ENCODE measurements around the gene LRRC32. TPM values are rescaled to one million over a fixed set of nuclear protein-coding genes. Genes with fewer than 3 reads are reported as not detected.

The LRRC32 gene
- total and polyA plus RNA-seq, 2 experiments from 2014 or later, result 0.42 to 0.58 TPM

DNA sequence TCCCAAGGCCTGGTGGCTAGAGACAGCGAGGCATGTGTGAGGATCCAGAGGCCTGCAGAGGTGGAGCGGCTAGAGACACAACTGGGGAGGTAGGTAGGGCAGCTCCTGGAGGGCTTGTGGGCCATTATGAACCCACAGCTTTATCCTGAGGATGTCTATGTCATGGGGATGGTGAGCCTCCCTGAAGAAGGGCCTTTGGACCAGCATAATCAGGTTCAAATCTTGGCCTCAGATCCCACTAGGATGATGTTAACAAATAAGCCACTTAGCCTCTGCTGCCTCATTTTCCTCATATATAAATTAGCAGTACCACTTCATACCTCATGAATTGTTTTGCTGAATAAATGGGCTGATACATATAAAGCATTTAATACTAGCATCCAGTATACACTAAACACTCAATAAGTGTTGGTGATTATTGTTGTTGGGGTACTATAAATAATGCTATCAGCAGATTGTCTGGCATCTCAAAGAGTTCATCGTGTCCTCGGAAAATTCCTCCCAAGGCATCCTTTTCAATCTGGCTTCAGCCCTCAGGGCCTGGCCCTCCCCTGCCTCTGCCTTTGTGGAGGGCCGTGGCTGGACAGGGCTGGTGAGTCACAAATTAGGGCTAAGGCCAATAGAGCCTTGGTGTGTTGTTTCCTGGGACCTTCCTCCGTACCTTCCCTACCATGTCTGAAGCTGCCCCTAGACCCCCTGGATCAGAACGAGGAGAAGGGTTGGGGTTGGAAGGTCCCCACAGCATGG, 30.9 kb upstream of the LRRC32 start:
- H3K36me3 Mint-ChIP-seq (ENCODE audit: low read depth), result peaks cover 18% of the 10 kb centered on the region
- Histone ChIP-seq H3K9me2 (ENCODE audit: insufficient read depth) (peaks cover 12% of the 10 kb centered on the region), H3K27ac (ENCODE audit: low read depth) (no peak overlapping the region), H3K27me3 (ENCODE audit: insufficient read depth) (no peaks in the 10 kb centered on the region), H2AFZ (no peak overlapping the region), H4K20me1 (replicated peaks; ENCODE audit: insufficient read depth) (no peaks in the 10 kb centered on the region), H3K4me2 (no peak overlapping the region), H3F3A (replicated peaks; ENCODE audit: low read depth) (0 out of 2 replicates have a peak, but pooled peaks cover 4% of the 10 kb centered on the region), H3K4me1 (ENCODE audit: insufficient read depth) (peaks cover 25% of the 10 kb centered on the region), H3K4me3 (no peak overlapping the region), H3K36me3 (ENCODE audit: insufficient read depth) (no peaks in the 10 kb centered on the region), H3K79me2 (replicated peaks; ENCODE audit: insufficient read depth) (no peaks in the 10 kb centered on the region)
- ATAC-seq (no peak), DNase-seq (ENCODE audit: low spot score) (no peak)
- no peak for TF ChIP-seq CREB1 (CRISPR knock-in tag; IDR thresholded peaks at IDR 0.05; ENCODE audit: low read depth)
- H3K27me3 Mint-ChIP-seq (ENCODE audit: insufficient read depth, low read depth, poor library complexity), result peaks cover 13% of the 10 kb centered on the region
- H3K27ac Mint-ChIP-seq, result peak overlapping the region; percentile 63
- peaks cover 35% of the 10 kb centered on the region for H3K4me1 Mint-ChIP-seq
- no peak overlapping the region for H3K4me3 Mint-ChIP-seq
- peaks cover 23% of the 10 kb centered on the region for H3K9me3 Mint-ChIP-seq

DNA sequence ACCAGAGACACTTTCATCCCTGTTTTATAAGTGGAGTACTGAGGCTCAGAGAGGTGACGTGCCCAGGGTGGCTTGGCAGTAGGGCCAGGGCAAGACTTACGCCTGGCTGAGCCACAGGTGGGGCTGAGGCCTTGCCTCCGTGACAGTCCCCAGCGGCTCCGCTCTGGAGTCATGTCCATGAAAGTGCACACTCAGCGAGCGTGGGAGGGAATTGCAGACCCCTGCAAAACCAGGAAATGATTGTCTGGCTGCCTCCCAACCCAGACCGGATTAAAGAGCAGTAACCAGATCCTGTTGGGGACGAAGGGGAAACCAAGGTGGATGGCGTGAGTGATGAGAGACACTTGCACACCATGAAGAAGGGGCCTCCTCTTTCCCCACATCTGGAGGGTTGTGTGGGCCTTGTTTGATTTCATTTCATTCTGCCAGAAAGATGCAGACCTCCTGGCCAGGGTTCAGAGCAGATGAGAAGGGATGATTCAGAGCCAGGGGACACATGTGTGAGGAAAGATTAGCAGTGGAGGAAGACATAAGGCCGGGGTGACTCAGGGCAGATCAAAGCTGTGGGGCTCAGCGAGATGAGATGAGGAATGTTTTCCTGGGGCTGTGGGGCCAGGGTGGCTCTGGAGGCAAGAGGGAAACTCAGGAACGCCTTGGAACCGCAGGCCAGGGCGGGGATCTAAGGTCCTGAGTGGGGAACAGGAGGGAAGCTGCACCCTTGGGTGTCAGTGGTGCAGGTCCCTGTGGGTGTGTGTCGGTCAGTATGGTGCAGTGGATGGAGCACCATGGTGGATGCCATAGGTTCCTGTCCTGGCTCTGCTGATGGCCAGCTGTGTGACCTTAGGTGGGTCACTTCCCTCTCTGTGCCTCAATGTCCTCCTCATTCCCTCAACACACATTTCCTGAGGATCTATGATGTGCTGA, 29.9 kb upstream of the LRRC32 start:
- no peak for ATAC-seq
- Histone ChIP-seq H3K4me3 (no peak overlapping the region), H2AFZ (no peak overlapping the region), H3K27ac (ENCODE audit: low read depth) (no peak overlapping the region), H3K27me3 (ENCODE audit: insufficient read depth) (no peaks in the 10 kb centered on the region), H3K79me2 (replicated peaks; ENCODE audit: insufficient read depth) (no peaks in the 10 kb centered on the region), H3K4me2 (no peak overlapping the region), H3K9me2 (ENCODE audit: insufficient read depth) (peaks cover 12% of the 10 kb centered on the region), H3F3A (replicated peaks; ENCODE audit: low read depth) (0 out of 2 replicates have a peak, but pooled peaks cover 4% of the 10 kb centered on the region), H3K4me1 (ENCODE audit: insufficient read depth) (peaks cover 25% of the 10 kb centered on the region), H3K36me3 (ENCODE audit: insufficient read depth) (no peaks in the 10 kb centered on the region), H4K20me1 (replicated peaks; ENCODE audit: insufficient read depth) (no peaks in the 10 kb centered on the region)
- Mint-ChIP-seq H3K4me3 (no peak overlapping the region), H3K4me1 (peaks cover 35% of the 10 kb centered on the region), H3K9me3 (peaks cover 13% of the 10 kb centered on the region), H3K27ac (peak overlapping the region; percentile 81; the same call in 1 of the 2 replicates), H3K36me3 (ENCODE audit: low read depth) (peaks cover 9% of the 10 kb centered on the region; the same call in 2 of the 3 replicates), H3K27me3 (ENCODE audit: insufficient read depth, low read depth, poor library complexity) (peaks cover 13% of the 10 kb centered on the region)
- DNase-seq (ENCODE audit: low spot score), result no peak
- no peak for TF ChIP-seq STAT1 (IDR thresholded peaks at IDR 0.05; ENCODE audit: unreplicated experiment)
- no peak for TF ChIP-seq POLR2AphosphoS5 (IDR thresholded peaks at IDR 0.05; ENCODE audit: low read depth)
- no peak for TF ChIP-seq ZNF331 (CRISPR knock-in tag; IDR thresholded peaks at IDR 0.05; ENCODE audit: low read depth)
- no peak for TF ChIP-seq ZNF114 (CRISPR knock-in tag; IDR thresholded peaks at IDR 0.05)
- TF ChIP-seq, protein P1, sequence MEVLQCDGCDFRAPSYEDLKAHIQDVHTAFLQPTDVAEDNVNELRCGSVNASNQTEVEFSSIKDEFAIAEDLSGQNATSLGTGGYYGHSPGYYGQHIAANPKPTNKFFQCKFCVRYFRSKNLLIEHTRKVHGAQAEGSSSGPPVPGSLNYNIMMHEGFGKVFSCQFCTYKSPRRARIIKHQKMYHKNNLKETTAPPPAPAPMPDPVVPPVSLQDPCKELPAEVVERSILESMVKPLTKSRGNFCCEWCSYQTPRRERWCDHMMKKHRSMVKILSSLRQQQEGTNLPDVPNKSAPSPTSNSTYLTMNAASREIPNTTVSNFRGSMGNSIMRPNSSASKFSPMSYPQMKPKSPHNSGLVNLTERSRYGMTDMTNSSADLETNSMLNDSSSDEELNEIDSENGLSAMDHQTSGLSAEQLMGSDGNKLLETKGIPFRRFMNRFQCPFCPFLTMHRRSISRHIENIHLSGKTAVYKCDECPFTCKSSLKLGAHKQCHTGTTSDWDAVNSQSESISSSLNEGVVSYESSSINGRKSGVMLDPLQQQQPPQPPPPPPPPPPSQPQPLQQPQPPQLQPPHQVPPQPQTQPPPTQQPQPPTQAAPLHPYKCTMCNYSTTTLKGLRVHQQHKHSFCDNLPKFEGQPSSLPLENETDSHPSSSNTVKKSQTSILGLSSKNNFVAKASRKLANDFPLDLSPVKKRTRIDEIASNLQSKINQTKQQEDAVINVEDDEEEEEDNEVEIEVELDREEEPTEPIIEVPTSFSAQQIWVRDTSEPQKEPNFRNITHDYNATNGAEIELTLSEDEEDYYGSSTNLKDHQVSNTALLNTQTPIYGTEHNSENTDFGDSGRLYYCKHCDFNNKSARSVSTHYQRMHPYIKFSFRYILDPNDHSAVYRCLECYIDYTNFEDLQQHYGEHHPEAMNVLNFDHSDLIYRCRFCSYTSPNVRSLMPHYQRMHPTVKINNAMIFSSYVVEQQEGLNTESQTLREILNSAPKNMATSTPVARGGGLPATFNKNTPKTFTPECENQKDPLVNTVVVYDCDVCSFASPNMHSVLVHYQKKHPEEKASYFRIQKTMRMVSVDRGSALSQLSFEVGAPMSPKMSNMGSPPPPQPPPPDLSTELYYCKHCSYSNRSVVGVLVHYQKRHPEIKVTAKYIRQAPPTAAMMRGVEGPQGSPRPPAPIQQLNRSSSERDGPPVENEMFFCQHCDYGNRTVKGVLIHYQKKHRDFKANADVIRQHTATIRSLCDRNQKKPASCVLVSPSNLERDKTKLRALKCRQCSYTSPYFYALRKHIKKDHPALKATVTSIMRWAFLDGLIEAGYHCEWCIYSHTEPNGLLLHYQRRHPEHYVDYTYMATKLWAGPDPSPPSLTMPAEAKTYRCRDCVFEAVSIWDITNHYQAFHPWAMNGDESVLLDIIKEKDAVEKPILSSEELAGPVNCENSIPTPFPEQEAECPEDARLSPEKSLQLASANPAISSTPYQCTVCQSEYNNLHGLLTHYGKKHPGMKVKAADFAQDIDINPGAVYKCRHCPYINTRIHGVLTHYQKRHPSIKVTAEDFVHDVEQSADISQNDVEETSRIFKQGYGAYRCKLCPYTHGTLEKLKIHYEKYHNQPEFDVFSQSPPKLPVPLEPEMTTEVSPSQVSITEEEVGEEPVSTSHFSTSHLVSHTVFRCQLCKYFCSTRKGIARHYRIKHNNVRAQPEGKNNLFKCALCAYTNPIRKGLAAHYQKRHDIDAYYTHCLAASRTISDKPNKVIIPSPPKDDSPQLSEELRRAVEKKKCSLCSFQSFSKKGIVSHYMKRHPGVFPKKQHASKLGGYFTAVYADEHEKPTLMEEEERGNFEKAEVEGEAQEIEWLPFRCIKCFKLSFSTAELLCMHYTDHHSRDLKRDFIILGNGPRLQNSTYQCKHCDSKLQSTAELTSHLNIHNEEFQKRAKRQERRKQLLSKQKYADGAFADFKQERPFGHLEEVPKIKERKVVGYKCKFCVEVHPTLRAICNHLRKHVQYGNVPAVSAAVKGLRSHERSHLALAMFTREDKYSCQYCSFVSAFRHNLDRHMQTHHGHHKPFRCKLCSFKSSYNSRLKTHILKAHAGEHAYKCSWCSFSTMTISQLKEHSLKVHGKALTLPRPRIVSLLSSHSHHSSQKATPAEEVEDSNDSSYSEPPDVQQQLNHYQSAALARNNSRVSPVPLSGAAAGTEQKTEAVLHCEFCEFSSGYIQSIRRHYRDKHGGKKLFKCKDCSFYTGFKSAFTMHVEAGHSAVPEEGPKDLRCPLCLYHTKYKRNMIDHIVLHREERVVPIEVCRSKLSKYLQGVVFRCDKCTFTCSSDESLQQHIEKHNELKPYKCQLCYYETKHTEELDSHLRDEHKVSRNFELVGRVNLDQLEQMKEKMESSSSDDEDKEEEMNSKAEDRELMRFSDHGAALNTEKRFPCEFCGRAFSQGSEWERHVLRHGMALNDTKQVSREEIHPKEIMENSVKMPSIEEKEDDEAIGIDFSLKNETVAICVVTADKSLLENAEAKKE (CRISPR knock-in tag; IDR thresholded peaks at IDR 0.05), result no peak
- no peak for TF ChIP-seq EZH2phosphoT487 (IDR thresholded peaks at IDR 0.05; ENCODE audit: unreplicated experiment)
- TF ChIP-seq, protein P2, sequence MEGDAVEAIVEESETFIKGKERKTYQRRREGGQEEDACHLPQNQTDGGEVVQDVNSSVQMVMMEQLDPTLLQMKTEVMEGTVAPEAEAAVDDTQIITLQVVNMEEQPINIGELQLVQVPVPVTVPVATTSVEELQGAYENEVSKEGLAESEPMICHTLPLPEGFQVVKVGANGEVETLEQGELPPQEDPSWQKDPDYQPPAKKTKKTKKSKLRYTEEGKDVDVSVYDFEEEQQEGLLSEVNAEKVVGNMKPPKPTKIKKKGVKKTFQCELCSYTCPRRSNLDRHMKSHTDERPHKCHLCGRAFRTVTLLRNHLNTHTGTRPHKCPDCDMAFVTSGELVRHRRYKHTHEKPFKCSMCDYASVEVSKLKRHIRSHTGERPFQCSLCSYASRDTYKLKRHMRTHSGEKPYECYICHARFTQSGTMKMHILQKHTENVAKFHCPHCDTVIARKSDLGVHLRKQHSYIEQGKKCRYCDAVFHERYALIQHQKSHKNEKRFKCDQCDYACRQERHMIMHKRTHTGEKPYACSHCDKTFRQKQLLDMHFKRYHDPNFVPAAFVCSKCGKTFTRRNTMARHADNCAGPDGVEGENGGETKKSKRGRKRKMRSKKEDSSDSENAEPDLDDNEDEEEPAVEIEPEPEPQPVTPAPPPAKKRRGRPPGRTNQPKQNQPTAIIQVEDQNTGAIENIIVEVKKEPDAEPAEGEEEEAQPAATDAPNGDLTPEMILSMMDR (conservative IDR thresholded peaks at IDR 0.05; ENCODE audit: low read depth in 2 of 2), result no peak
- TF ChIP-seq EZH2 (IDR thresholded peaks at IDR 0.05; ENCODE audit: low read depth, unreplicated experiment), result no peak
- no peak for TF ChIP-seq CREB1 (CRISPR knock-in tag; IDR thresholded peaks at IDR 0.05; ENCODE audit: low read depth)
